Small intestine (tissue), 7 donors: Measurements from ENCODE around the gene DOCK8. TPM values are rescaled to one million over a fixed set of nuclear protein-coding genes. Genes with fewer than 3 reads are reported as not detected.

Source experiments
- DNase-seq, 2 donors: peaks; one replicate each; pipeline versions ENCODE4 v3.0.0 to v3.0.0-alpha.2; 2013
- FAIRE-seq: peaks from 2 replicates; lab custom pipeline; 2012; peaks lifted over from hg19 to GRCh38; lab: Jason Lieb, UNC
- H3K27ac ChIP-seq, 3 donors: one replicate each; pipeline ENCODE4 v1.5.1; 2013; ENCODE audit warnings: low read length in 2 of 3, mild to moderate bottlenecking in 2 of 3, control low read depth in 1 of 3, inconsistent platforms in 1 of 3, low read depth in 1 of 3, moderate library complexity in 1 of 3
- H3K27me3 ChIP-seq, 3 donors: one replicate each; pipeline ENCODE4 v1.6.1; 2013; ENCODE audit warnings: low read length in 3 of 3, inconsistent platforms in 1 of 3; ENCODE audit not compliant: control insufficient read depth in 3 of 3, insufficient read depth in 3 of 3
- H3K36me3 ChIP-seq, 3 donors: one replicate each; pipeline ENCODE4 v1.6.1; 2013; ENCODE audit warnings: low read length in 3 of 3, inconsistent platforms in 1 of 3, low read depth in 1 of 3, mild to moderate bottlenecking in 1 of 3, moderate library complexity in 1 of 3; ENCODE audit not compliant: control insufficient read depth in 3 of 3, insufficient read depth in 2 of 3
- H3K4me1 ChIP-seq, 3 donors: one replicate each; pipeline ENCODE4 v1.6.1; 2013; ENCODE audit warnings: low read length in 2 of 3, inconsistent platforms in 1 of 3, low read depth in 1 of 3, mild to moderate bottlenecking in 1 of 3, moderate library complexity in 1 of 3; ENCODE audit not compliant: control insufficient read depth in 3 of 3, insufficient read depth in 2 of 3
- H3K4me3 ChIP-seq, 3 donors: one replicate each; pipeline ENCODE4 v1.5.1; 2013; ENCODE audit warnings: low read length in 3 of 3, control low read depth in 1 of 3, inconsistent platforms in 1 of 3, low read depth in 1 of 3, mild to moderate bottlenecking in 1 of 3, moderate library complexity in 1 of 3
- H3K9me3 ChIP-seq, 2 donors: one replicate each; pipeline ENCODE4 v1.6.1; 2013; ENCODE audit warnings: low read depth in 1 of 2, low read length in 1 of 2; ENCODE audit not compliant: control insufficient read depth in 2 of 2, insufficient read depth in 1 of 2
- WGBS, 3 donors: extraction: QIAGEN DNeasy Blood & Tissue Kit; methylation state at CpG; one replicate each; pipeline ENCODE4 v1.1.7; 2013; 5-methylcytosine and 5-hydroxymethylcytosine counted together
- polyA plus RNA-seq, 4 donors: library from polyadenylated mRNA; stranded (reverse) in 3 of 4; unstranded in 1 of 4; fragments of 200-250 nt in 3 of 4; fragments of 120-200 nt in 1 of 4; gene quantifications; one replicate each; pipeline versions ENCODE4 v1.2.1 to v1.2.3, GENCODE V29; 2013
- donor health status: healthy with polysubstance abuse.
- donor health status: control.
- donor health status: control.
- donor health status: Bipolar disorder and iron deficiency.
- donor health status: healthy.

The DOCK8 gene
- polyA plus RNA-seq, 4 donors = 2.2 to 20.8 (median 3.8) TPM

DNA sequence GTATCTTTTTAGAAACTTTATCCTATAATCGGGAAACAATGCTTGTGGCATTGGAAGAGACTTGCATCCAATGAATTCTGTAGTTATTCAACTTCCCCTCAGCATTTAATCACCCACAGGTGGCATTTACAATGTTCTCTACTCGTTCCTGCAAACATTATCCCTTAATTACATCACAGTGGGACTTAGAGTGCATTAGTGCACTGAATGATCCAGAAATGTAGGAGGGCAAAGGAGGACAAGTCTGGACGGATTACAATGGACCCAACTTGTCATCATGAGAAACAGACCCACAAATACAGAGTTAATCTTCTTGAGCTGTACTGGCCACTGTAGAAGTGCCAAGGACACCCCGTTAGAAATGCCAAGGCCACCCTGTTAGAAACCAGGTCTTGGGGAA, 129.1 kb downstream of the DOCK8 start:
- FAIRE-seq (no peak), DNase-seq (no peak)
- no peaks in the 10 kb centered on the region for H3K27me3 ChIP-seq
- no peak overlapping the region for H3K4me3 ChIP-seq
- H3K9me3 ChIP-seq = no peaks in the 10 kb centered on the region
- WGBS, 3 donors = 31 to 68% (median 45%) methylated on average over 4 of the region's 4 CpGs
- no peaks in the 10 kb centered on the region for H3K4me1 ChIP-seq
- peaks cover 0 to 2% (median 0%) of the 10 kb centered on the region in 3 donors for H3K36me3 ChIP-seq
- H3K27ac ChIP-seq = no peak overlapping the region

DNA sequence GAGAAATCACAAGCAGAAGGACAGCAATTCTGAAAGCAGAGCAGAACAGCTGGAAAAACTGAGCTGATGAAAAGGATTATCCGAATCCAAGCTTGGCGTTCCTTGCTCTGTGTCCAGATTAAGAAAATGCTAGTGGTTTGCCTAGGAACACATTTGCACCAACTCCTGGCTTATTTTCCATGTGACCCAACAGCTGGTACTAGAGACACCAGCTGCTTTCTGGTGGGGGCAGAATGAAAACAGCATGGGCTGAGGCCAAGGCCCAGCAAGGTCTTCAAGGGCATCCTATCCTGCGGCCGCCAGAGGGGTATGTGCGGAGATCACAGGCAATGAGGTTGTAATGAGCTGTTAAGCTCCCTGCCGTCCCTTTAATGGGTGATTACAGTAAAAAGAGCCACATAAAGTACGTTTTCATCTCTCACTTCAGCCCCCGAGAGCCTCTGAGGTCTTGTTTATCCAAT, 131.5 kb downstream of the DOCK8 start:
- WGBS, 3 donors = 74 to 89% (median 80%) methylated on average over 8 of the region's 8 CpGs
- FAIRE-seq = no peak
- Histone ChIP-seq H3K4me3 (no peak overlapping the region), H3K36me3 (peaks cover 0 to under 1% (median 0%) of the 10 kb centered on the region in 3 donors), H3K9me3 (no peaks in the 10 kb centered on the region), H3K4me1 (no peaks in the 10 kb centered on the region), H3K27ac (no peak overlapping the region), H3K27me3 (no peaks in the 10 kb centered on the region)
- DNase-seq = no peak

DNA sequence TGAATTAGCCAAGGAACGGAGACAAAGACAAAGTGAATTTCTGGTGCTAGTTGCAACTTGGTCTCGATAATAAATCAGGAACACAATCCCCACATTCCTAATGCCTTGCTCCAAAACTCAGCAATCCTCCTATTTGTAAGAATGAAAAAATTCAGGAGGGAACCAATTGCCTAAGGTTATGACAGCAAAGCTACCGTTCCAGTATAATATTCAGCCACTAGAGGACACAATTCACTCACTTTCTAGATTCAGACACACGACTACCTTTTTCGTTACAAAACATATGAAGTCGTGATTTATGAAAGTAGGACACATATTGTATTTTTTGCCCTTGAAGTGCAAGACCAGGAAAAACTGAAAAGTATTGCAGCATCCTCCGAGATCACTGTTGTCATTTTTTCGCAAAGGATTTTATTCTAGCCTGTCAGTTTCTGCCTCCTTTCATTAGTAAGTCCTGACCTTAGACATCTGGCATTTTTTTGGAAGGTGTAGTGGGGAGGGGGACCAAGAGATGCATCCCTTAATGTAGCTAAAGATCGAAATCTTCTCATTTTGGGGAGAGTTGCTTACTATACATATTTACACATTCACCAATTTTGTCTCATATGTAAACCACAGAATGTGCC, 133.1 kb downstream of the DOCK8 start:
- Histone ChIP-seq H3K27ac (no peak overlapping the region), H3K4me3 (no peak overlapping the region), H3K27me3 (no peaks in the 10 kb centered on the region), H3K4me1 (no peaks in the 10 kb centered on the region), H3K9me3 (no peaks in the 10 kb centered on the region), H3K36me3 (no peaks in the 10 kb centered on the region)
- FAIRE-seq (no peak), DNase-seq (peak; percentile 39 to 57)
- WGBS, 3 donors = 28 to 46% (median 33%) methylated on average over 9 of the region's 9 CpGs

DNA sequence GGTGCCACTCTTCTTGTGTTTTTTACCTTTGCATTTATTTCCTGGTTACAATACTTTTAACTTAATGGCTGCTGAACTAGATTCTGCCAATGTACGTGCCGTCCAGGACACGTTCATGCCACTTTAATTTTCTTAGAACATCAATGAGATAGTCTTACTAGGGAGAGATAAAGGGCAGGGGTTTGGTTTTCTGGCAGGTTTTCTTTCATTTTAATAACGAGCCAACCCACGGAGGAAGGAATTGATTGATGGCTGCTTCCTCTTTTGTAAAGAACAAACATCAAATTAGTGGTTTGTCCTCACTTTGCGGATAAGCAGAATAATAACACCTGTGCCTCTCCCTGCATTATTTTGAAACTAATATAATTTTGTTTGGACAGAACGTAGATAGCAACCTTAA, 135.7 kb downstream of the DOCK8 start:
- 27 to 43% (median 42%) methylated on average over 7 of the region's 7 CpGs for WGBS, 3 donors

DNA sequence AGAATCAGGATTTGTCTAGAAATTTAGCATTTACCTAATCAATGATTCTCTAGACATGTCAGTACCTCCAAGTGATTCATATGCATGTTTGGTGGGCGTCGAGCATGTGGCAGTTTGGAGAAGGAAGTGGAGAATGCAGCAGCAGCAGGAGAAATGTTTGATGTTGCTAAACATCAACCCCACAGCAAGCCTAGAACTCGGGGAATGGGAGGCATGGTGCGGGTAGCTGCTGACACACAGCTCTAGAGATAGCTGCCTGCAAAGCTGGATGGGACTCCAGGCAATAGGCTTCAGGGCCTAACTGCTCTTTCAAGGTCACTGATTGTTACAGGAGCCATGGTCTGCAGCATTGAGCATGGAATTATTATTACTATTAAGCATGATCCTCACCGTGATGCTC, 137.3 kb downstream of the DOCK8 start:
- no peaks in the 10 kb centered on the region for H3K36me3 ChIP-seq
- 91 to 97% (median 91%) methylated on average over 5 of the region's 5 CpGs for WGBS, 3 donors
- no peaks in the 10 kb centered on the region for H3K9me3 ChIP-seq
- DNase-seq = no peak
- H3K4me1 ChIP-seq = no peaks in the 10 kb centered on the region
- no peaks in the 10 kb centered on the region for H3K27me3 ChIP-seq
- no peak for FAIRE-seq
- H3K27ac ChIP-seq = no peak overlapping the region
- H3K4me3 ChIP-seq = no peak overlapping the region

More for the DNA sequence above, 135.7 kb downstream of the DOCK8 start:
- no peaks in the 10 kb centered on the region for H3K4me1 ChIP-seq
- DNase-seq = no peak
- no peaks in the 10 kb centered on the region for H3K36me3 ChIP-seq
- no peak for FAIRE-seq
- H3K4me3 ChIP-seq = no peak overlapping the region
- no peaks in the 10 kb centered on the region for H3K27me3 ChIP-seq
- no peak overlapping the region for H3K27ac ChIP-seq
- H3K9me3 ChIP-seq = no peaks in the 10 kb centered on the region

DNA sequence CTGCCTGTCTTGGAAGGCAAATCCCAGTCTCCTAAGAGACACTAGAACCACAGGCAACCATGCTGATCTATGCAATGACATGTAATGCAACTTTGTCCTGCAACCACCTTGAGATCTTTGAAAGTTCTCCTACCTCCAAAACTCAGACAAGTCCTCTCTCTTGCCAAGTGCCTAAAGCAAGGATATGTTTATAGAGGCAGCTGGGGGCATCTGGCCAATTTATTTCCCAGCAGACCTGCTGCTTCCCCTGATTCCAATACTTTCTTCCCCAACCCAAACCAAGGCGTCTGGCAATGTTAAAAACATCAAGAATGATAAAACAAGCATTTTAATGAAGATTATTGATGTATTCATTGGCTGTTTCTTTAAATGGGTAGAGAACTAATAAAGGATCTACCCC, 138.4 kb downstream of the DOCK8 start:
- Histone ChIP-seq H3K4me1 (peaks cover 0 to 4% (median 0%) of the 10 kb centered on the region in 3 donors), H3K4me3 (no peak overlapping the region), H3K27me3 (no peaks in the 10 kb centered on the region), H3K36me3 (no peaks in the 10 kb centered on the region), H3K27ac (no peak overlapping the region), H3K9me3 (no peaks in the 10 kb centered on the region)
- FAIRE-seq (no peak), DNase-seq (no peak)
- WGBS, 3 donors = 58 to 78% (median 66%) methylated on average over 1 of the region's 1 CpG

DNA sequence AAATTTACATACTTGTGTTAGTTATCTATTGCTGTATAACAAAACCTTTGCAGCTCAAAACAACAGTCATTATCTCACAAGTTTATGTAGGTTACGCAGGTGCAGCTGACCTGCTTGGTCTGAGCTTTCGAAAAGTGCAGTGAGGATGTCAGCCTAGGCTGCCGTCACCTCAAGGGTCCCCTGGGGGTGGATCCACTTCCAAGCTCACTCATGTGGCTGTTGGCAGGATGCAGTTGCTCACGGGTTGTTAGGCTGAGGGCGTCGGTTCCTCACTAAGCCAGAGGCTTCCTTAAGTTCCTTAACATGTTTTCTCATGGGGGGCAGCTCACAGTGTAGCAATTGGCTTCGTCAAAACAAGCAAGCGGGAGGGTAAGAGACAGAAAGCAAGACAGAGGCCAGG, 139.8 kb downstream of the DOCK8 start:
- Histone ChIP-seq H3K4me3 (no peak overlapping the region), H3K27ac (no peak overlapping the region), H3K36me3 (no peaks in the 10 kb centered on the region), H3K27me3 (no peaks in the 10 kb centered on the region), H3K4me1 (peaks cover 0 to 4% (median 0%) of the 10 kb centered on the region in 3 donors), H3K9me3 (no peaks in the 10 kb centered on the region)
- DNase-seq = no peak
- FAIRE-seq = no peak
- WGBS, 3 donors = 73 to 82% (median 81%) methylated on average over 8 of the region's 8 CpGs

DNA sequence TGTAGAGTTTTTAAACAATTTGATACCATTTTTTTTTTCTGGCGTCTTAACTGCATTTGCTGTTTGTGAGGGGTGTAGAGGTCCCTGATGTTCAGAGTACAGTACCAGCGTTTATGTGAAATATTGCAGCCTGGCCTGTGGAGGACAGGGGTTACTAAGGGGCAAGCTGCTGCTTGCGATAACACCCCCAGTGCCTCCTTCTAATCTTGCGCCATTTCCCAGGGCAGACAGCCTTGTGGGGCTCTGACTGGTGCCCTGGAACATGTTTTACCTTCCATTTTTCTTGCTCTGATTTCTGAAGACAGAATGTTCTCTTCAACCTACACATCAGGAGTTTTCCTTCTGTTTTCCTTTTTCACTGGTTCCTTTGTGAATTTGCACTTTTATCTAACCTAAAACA, 142.9 kb downstream of the DOCK8 start:
- H3K9me3 ChIP-seq = no peaks in the 10 kb centered on the region
- peaks cover 0 to 4% (median 0%) of the 10 kb centered on the region in 3 donors for H3K4me1 ChIP-seq
- no peak overlapping the region for H3K4me3 ChIP-seq
- no peaks in the 10 kb centered on the region for H3K27me3 ChIP-seq
- H3K27ac ChIP-seq = no peak overlapping the region
- no peaks in the 10 kb centered on the region for H3K36me3 ChIP-seq
- FAIRE-seq (no peak), DNase-seq (peak in 1 of 2 donors; percentile 68)
- 67 to 84% (median 83%) methylated on average over 4 of the region's 4 CpGs for WGBS, 3 donors
